CD14-positive monocyte (primary cell): ENCODE measurements around the gene SMURF2. TPM values are rescaled to one million over a fixed set of nuclear protein-coding genes. Genes with fewer than 3 reads are reported as not detected.
A peak's percentile ranks its signal among the peaks of the same experiment; 100 is the strongest.

Experiments used
- DNase-seq, 3 donors: peaks; one replicate each; pipeline ENCODE4 v3.0.0-alpha.2; 2011 to 2022
- H2AFZ ChIP-seq: 2 replicates; pipeline ENCODE4 v1.6.0; 2012; ENCODE audit warnings: mild to moderate bottlenecking, low read depth, low read length, inconsistent platforms; ENCODE audit not compliant: insufficient read depth, poor library complexity, severe bottlenecking
- H3K27ac ChIP-seq, 2 donors: 1 replicate in 1 of 2; 2 replicates in 1 of 2; pipeline ENCODE4 v1.5.1; 2012 to 2013; ENCODE audit warnings: low read length in 2 of 2, control low read depth in 1 of 2, inconsistent platforms in 1 of 2, low read depth in 1 of 2, mild to moderate bottlenecking in 1 of 2
- H3K27me3 ChIP-seq, 2 donors: one replicate each; pipeline versions ENCODE4 v1.6.0 to v1.6.1; 2011 to 2013; ENCODE audit warnings: low read length in 2 of 2; ENCODE audit not compliant: control insufficient read depth in 2 of 2, insufficient read depth in 2 of 2
- H3K36me3 ChIP-seq, 2 donors: replicated peaks in 1 of 2; 1 replicate in 1 of 2; 2 replicates in 1 of 2; pipeline versions ENCODE4 v1.5.1 to v1.6.1; 2012 to 2013; ENCODE audit warnings: low read length in 2 of 2, control low read depth in 1 of 2, inconsistent platforms in 1 of 2, mild to moderate bottlenecking in 1 of 2; ENCODE audit not compliant: insufficient read depth in 2 of 2, control insufficient read depth in 1 of 2
- H3K4me1 ChIP-seq, 2 donors: 1 replicate in 1 of 2; 2 replicates in 1 of 2; pipeline versions ENCODE4 v1.5.1 to v1.6.1; 2012 to 2013; ENCODE audit warnings: low read length in 2 of 2, control low read depth in 1 of 2, inconsistent platforms in 1 of 2, mild to moderate bottlenecking in 1 of 2, moderate library complexity in 1 of 2; ENCODE audit not compliant: insufficient read depth in 2 of 2, control insufficient read depth in 1 of 2
- H3K4me2 ChIP-seq: replicated peaks from 2 replicates; pipeline ENCODE3; 2012; ENCODE audit warnings: low read length, moderate library complexity, mild to moderate bottlenecking; ENCODE audit not compliant: poor library complexity, severe bottlenecking; ENCODE audit errors: extremely low read depth
- H3K4me3 ChIP-seq, 3 experiments: fragments of 200-600 bp in 1 of 3; sonication (generic) in 1 of 3; replicated peaks in 1 of 3; 1 replicate in 2 of 3; 2 replicates in 1 of 3; pipeline ENCODE4 v1.5.1; 2011 to 2013; ENCODE audit warnings: low read length in 3 of 3, mild to moderate bottlenecking in 3 of 3, control low read depth in 2 of 3, low read depth in 2 of 3, inconsistent platforms in 1 of 3, moderate library complexity in 1 of 3
- H3K79me2 ChIP-seq: 2 replicates; pipeline ENCODE4 v1.6.0; 2012; ENCODE audit warnings: mild to moderate bottlenecking, control low read depth, inconsistent platforms, low read length, moderate library complexity; ENCODE audit not compliant: insufficient read depth
- H3K9ac ChIP-seq: 2 replicates; pipeline ENCODE4 v1.6.0; 2017; ENCODE audit warnings: low read length, mild to moderate bottlenecking; ENCODE audit not compliant: insufficient read depth, poor library complexity, severe bottlenecking
- H3K9me3 ChIP-seq, 2 donors: replicated peaks in 1 of 2; 1 replicate in 1 of 2; 2 replicates in 1 of 2; pipeline versions ENCODE4 v1.5.1 to v1.6.1; 2012 to 2013; ENCODE audit warnings: low read length in 2 of 2, control low read depth in 1 of 2; ENCODE audit not compliant: control insufficient read depth in 1 of 2, insufficient read depth in 1 of 2
- H4K20me1 ChIP-seq: 2 replicates; pipeline ENCODE4 v1.6.0; 2012; ENCODE audit warnings: mild to moderate bottlenecking, low read length, control low read depth, moderate library complexity; ENCODE audit not compliant: insufficient read depth
- H3K27ac Mint-ChIP-seq, 7 donors: one replicate each; pipeline ENCODE4 v1.8.0; 2020; ENCODE audit warnings: mild to moderate bottlenecking in 7 of 7, mixed read lengths in 7 of 7, moderate library complexity in 6 of 7, inconsistent platforms in 2 of 7
- H3K27me3 Mint-ChIP-seq, 3 donors: one replicate each; pipeline ENCODE4 v1.8.0; 2021 to 2022; ENCODE audit warnings: low read depth in 3 of 3, mild to moderate bottlenecking in 3 of 3, mixed read lengths in 3 of 3, moderate library complexity in 3 of 3, inconsistent platforms in 1 of 3
- H3K36me3 Mint-ChIP-seq, 2 donors: one replicate each; pipeline ENCODE4 v1.8.0; 2020; ENCODE audit warnings: mixed read lengths in 2 of 2, inconsistent platforms in 1 of 2, mild to moderate bottlenecking in 1 of 2
- H3K4me1 Mint-ChIP-seq: one replicate; pipeline ENCODE4 v1.8.0; 2020; ENCODE audit warnings: mild to moderate bottlenecking, mixed read lengths
- H3K4me3 Mint-ChIP-seq, 2 donors: one replicate each; pipeline ENCODE4 v1.8.0; 2020; ENCODE audit warnings: mild to moderate bottlenecking in 2 of 2, mixed read lengths in 2 of 2, moderate library complexity in 1 of 2
- H3K9me3 Mint-ChIP-seq, 7 donors: one replicate each; pipeline ENCODE4 v1.8.0; 2020 to 2022; ENCODE audit warnings: mixed read lengths in 7 of 7, mild to moderate bottlenecking in 6 of 7, moderate library complexity in 6 of 7, inconsistent platforms in 2 of 7
- WGBS: methylation state at CpG from one replicate; pipeline ENCODE4 v1.1.5; 2013; ENCODE audit warnings: missing lambda C conversion rate; ENCODE audit not compliant: insufficient coverage; 5-methylcytosine and 5-hydroxymethylcytosine counted together
- intact Hi-C, 2 donors: fragments of 100-400 bp; cut with micrococcal nuclease; formaldehyde crosslinking; loops; one replicate each; pipeline versions ENCODE4 v1.15.0 to v1.15.1; 2023
- polyA plus RNA-seq, 3 donors: library from polyadenylated mRNA; depleted of rRNA in 1 of 3; unstranded in 2 of 3; stranded (reverse) in 1 of 3; fragments of 300-500 nt in 2 of 3; fragments of >200 nt in 1 of 3; fragmentation: Illumina TruSeq in 2 of 3; gene quantifications; 1 replicate in 2 of 3; 2 replicates in 1 of 3; pipeline ENCODE4 v1.2.3, GENCODE V29; 2012 to 2021
- TF ChIP-seq, protein P1 (sequence below): fragments of 200-600 bp; IDR thresholded peaks from one replicate; pipeline ENCODE4 v1.8.0; 2022; ENCODE audit warnings: antibody characterized with exemption, mild to moderate bottlenecking

SMURF2 gene
- polyA plus RNA-seq, 3 donors = 2.2 to 12.9 (median 4.5) TPM

GRCh38 chr17:64534187-64534586, 127.9 kb downstream of the SMURF2 start:
- intact Hi-C loops = no loop called here
- Mint-ChIP-seq H3K4me3 (no peak overlapping the region), H3K4me1 (no peaks in the 10 kb centered on the region), H3K9me3 (peaks cover 0 to 2% (median 0%) of the 10 kb centered on the region in 7 donors), H3K27ac (peak overlapping the region in 2 of 7 donors; percentile 53 to 78), H3K36me3 (peaks cover 86 to 99% of the 10 kb centered on the region in 2 donors), H3K27me3 (no peaks in the 10 kb centered on the region)
- no peak overlapping the region for H3K4me3 ChIP-seq
- no peaks in the 10 kb centered on the region for H3K79me2 ChIP-seq
- no peak for DNase-seq
- peak overlapping the region in 1 of 2 donors; percentile 15 for H3K27ac ChIP-seq
- no peaks in the 10 kb centered on the region for H3K4me1 ChIP-seq
- H3K9ac ChIP-seq = no peak overlapping the region
- peaks cover 97 to 100% of the 10 kb centered on the region in 2 donors for H3K36me3 ChIP-seq
- H4K20me1 ChIP-seq = no peaks in the 10 kb centered on the region
- H3K27me3 ChIP-seq = no peaks in the 10 kb centered on the region
- no peaks in the 10 kb centered on the region for H3K9me3 ChIP-seq
- WGBS = 93% methylated on average over 2 of the region's 3 CpGs
- no peak overlapping the region for H3K4me2 ChIP-seq
- TF ChIP-seq, protein P1, sequence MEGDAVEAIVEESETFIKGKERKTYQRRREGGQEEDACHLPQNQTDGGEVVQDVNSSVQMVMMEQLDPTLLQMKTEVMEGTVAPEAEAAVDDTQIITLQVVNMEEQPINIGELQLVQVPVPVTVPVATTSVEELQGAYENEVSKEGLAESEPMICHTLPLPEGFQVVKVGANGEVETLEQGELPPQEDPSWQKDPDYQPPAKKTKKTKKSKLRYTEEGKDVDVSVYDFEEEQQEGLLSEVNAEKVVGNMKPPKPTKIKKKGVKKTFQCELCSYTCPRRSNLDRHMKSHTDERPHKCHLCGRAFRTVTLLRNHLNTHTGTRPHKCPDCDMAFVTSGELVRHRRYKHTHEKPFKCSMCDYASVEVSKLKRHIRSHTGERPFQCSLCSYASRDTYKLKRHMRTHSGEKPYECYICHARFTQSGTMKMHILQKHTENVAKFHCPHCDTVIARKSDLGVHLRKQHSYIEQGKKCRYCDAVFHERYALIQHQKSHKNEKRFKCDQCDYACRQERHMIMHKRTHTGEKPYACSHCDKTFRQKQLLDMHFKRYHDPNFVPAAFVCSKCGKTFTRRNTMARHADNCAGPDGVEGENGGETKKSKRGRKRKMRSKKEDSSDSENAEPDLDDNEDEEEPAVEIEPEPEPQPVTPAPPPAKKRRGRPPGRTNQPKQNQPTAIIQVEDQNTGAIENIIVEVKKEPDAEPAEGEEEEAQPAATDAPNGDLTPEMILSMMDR = no peak
- H2AFZ ChIP-seq = no peak overlapping the region

GRCh38 chr17:64533784-64534183, 128.3 kb downstream of the SMURF2 start:
- Histone ChIP-seq H4K20me1 (no peaks in the 10 kb centered on the region), H2AFZ (no peak overlapping the region), H3K9me3 (no peaks in the 10 kb centered on the region), H3K27me3 (no peaks in the 10 kb centered on the region), H3K4me3 (no peak overlapping the region), H3K79me2 (no peaks in the 10 kb centered on the region), H3K4me2 (no peak overlapping the region), H3K4me1 (no peaks in the 10 kb centered on the region), H3K27ac (peak overlapping the region in 1 of 2 donors; percentile 15), H3K36me3 (peaks cover 98 to 100% of the 10 kb centered on the region in 2 donors), H3K9ac (no peak overlapping the region)
- intact Hi-C loops = no loop called here
- Mint-ChIP-seq H3K36me3 (peaks cover 87 to 100% of the 10 kb centered on the region in 2 donors), H3K9me3 (peaks cover 0 to 2% (median 0%) of the 10 kb centered on the region in 7 donors), H3K27ac (peak overlapping the region in 2 of 7 donors; percentile 58 to 78), H3K27me3 (no peaks in the 10 kb centered on the region), H3K4me3 (no peak overlapping the region), H3K4me1 (no peaks in the 10 kb centered on the region)
- no peak for DNase-seq
- WGBS = 100% methylated on average over 1 of the region's 2 CpGs
- TF ChIP-seq, protein P1 = no peak
